Activated CD4-positive, alpha-beta T cell treated with anti-CD3 and anti-CD28 coated beads for 36 hours (primary cell): Measurements from ENCODE around the gene GFPT2. TPM values are rescaled to one million over a fixed set of nuclear protein-coding genes. Genes with fewer than 3 reads are reported as not detected.

ENCODE experiments used
- ATAC-seq: fragments of 200-7000 bp; cut with Tn5 transposase; one replicate; pipeline ENCODE4 v1.10.0; 2021; ENCODE audit warnings: mild to moderate bottlenecking, moderate library complexity
- CTCF ChIA-PET: fragments of 350-600 bp; sonication (Branson Sonifier 250); formaldehyde crosslinking; loops from one replicate; lab custom pipeline; 2021; ENCODE audit warnings: antibody characterized with exemption; lab: Charles Lee
- POLR2A ChIA-PET: fragments of 350-600 bp; sonication (Branson Sonifier 250); formaldehyde crosslinking; loops from one replicate; lab custom pipeline; 2021; ENCODE audit warnings: antibody characterized with exemption, inconsistent platforms; lab: Charles Lee
- DNase-seq: peaks from one replicate; pipeline ENCODE4 v3.0.0-alpha.2; 2020
- H3K27ac Mint-ChIP-seq: one replicate; pipeline ENCODE4 v1.8.0; 2021; ENCODE audit warnings: mixed read lengths
- H3K27me3 Mint-ChIP-seq: one replicate; pipeline ENCODE4 v1.8.0; 2021; ENCODE audit warnings: mixed read lengths
- H3K36me3 Mint-ChIP-seq: one replicate; pipeline ENCODE4 v1.8.0; 2021; ENCODE audit warnings: low read depth, mixed read lengths
- H3K4me1 Mint-ChIP-seq: one replicate; pipeline ENCODE4 v1.8.0; 2021; ENCODE audit warnings: mixed read lengths
- H3K4me3 Mint-ChIP-seq: one replicate; pipeline ENCODE4 v1.8.0; 2021; ENCODE audit warnings: mild to moderate bottlenecking, moderate library complexity, mixed read lengths
- H3K9me3 Mint-ChIP-seq: one replicate; pipeline ENCODE4 v1.8.0; 2021; ENCODE audit warnings: low read depth, mixed read lengths
- intact Hi-C, 2 experiments: fragments of 100-400 bp; cut with DNase I in 1 of 2; cut with micrococcal nuclease in 1 of 2; formaldehyde crosslinking; loops; one replicate each; pipeline versions ENCODE4 v1.14.2 to v1.15.1; 2022 to 2024; cut with DNase I, micrococcal nuclease
- total RNA-seq, 2 experiments: library from RNA; stranded (reverse); gene quantifications; one replicate each; pipeline ENCODE4 v1.2.3, GENCODE V29; 2021

The GFPT2 gene
- total RNA-seq, 2 experiments from 2014 or later: 0.16 TPM

DNA sequence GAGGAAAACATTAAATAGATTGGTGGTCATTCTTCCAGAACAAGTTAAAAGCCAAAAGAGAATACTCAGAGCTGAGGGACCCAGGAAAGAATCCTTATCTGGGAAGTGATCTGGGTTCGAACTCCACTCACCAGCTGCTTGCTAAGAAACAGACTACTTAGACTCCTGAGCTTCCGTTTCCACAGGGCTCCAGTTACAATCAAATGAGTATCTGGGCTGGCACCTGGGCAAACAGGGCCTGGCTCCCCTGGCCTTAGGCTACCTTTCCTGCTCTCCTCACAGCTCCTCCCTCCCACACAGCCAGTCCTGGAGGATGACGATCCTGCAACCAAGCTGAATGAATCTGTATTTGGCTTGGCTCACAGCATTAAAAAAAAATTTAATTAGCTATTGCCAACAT, 63.7 kb downstream of the GFPT2 start:
- H3K27me3 Mint-ChIP-seq: no peaks in the 10 kb centered on the region
- H3K4me1 Mint-ChIP-seq: peaks cover 40% of the 10 kb centered on the region
- no peak overlapping the region for H3K27ac Mint-ChIP-seq
- peaks cover 28% of the 10 kb centered on the region for H3K36me3 Mint-ChIP-seq
- no peak for ATAC-seq
- H3K4me3 Mint-ChIP-seq: no peak overlapping the region
- ChIA-PET CTCF (interaction anchor here (0.6 to 1.4 kb wide), 2 partner anchors 14 to 26 kb away, joined by 4 to 6 read pairs; no protein-coding TSS in a partner anchor), POLR2A (no interaction called here)
- DNase-seq: no peak
- intact Hi-C loops: no loop called here
- H3K9me3 Mint-ChIP-seq: no peaks in the 10 kb centered on the region

DNA sequence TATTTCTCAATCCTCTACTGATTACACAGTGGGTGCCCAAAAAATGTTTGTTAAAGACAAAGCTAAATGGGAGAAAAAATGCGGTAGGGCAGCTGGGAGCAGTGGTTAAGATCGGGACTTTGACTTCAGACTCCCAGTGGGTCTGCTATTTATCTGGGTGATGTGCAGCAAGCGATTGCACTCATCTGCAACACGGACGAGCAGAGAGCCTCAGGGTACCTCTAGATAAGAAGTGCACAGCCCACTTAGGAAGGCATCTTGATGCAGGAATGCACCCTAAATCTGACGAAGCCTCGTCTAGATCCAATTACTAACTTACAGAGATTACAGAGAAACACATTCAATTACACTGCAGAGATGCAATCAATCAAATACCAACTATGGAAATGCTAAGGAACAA, 65.3 kb downstream of the GFPT2 start:
- no peak overlapping the region for H3K27ac Mint-ChIP-seq
- peaks cover 34% of the 10 kb centered on the region for H3K36me3 Mint-ChIP-seq
- ChIA-PET CTCF (interaction anchor here (0.6 kb wide), 1 partner anchor 101 kb away, joined by 3 read pairs; no protein-coding TSS in a partner anchor), POLR2A (no interaction called here)
- H3K9me3 Mint-ChIP-seq: no peaks in the 10 kb centered on the region
- H3K4me3 Mint-ChIP-seq: no peak overlapping the region
- ATAC-seq: no peak
- no peak for DNase-seq
- H3K4me1 Mint-ChIP-seq: peaks cover 30% of the 10 kb centered on the region
- intact Hi-C loops: no loop called here
- H3K27me3 Mint-ChIP-seq: no peaks in the 10 kb centered on the region

DNA sequence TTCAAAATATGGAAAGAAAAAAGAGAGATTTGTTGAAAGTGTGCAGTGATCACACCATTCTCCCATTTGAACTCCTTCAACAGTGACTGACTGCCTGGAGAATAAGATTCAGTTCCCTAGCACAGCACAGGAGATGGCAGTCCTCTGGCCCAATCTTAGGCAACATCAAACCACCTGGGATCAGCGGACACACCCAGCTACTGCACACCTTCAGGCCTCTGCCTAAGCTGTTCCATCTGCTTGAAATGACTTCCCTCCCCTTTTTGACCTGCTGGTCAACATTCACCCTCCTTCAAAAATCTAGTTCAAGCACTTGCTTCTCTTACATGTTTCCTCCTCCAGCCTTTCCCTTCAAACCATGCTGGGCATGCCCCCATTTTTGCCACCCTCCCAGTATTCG, 65.7 kb downstream of the GFPT2 start:
- Mint-ChIP-seq H3K27me3 (no peaks in the 10 kb centered on the region), H3K4me3 (no peak overlapping the region), H3K9me3 (no peaks in the 10 kb centered on the region), H3K27ac (no peak overlapping the region), H3K36me3 (peaks cover 39% of the 10 kb centered on the region), H3K4me1 (peaks cover 28% of the 10 kb centered on the region)
- intact Hi-C loops: no loop called here
- ChIA-PET POLR2A (no interaction called here), CTCF (no interaction called here)
- ATAC-seq (no peak), DNase-seq (no peak)

DNA sequence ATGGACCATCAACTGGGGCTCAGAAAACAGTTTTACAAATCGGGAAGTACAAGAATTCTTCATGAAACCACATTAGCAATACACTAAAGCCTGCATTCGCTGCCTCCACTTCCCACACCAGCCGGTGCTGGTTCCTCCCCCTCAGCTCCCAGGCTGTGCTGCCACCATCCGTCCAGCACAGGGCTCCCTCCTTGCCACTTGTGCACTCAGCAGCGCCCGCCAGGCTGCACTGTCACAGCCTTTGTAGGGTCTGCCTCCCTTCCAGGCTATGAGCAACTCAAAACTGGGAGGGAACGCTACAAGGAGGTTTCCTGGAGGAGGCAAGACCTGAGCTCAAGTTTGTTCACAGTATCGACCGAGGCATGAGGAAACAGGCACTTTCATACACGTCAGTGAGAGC, 69.0 kb downstream of the GFPT2 start:
- Mint-ChIP-seq H3K27me3 (no peaks in the 10 kb centered on the region), H3K36me3 (peaks cover 70% of the 10 kb centered on the region), H3K4me3 (no peak overlapping the region), H3K27ac (no peak overlapping the region), H3K9me3 (peaks cover 7% of the 10 kb centered on the region), H3K4me1 (peaks cover 10% of the 10 kb centered on the region)
- DNase-seq (no peak), ATAC-seq (no peak)
- intact Hi-C loops: no loop called here
- ChIA-PET POLR2A (no interaction called here), CTCF (interaction anchor here (0.7 kb wide), 1 partner anchor 862 kb away, joined by 3 read pairs; no protein-coding TSS in a partner anchor)

DNA sequence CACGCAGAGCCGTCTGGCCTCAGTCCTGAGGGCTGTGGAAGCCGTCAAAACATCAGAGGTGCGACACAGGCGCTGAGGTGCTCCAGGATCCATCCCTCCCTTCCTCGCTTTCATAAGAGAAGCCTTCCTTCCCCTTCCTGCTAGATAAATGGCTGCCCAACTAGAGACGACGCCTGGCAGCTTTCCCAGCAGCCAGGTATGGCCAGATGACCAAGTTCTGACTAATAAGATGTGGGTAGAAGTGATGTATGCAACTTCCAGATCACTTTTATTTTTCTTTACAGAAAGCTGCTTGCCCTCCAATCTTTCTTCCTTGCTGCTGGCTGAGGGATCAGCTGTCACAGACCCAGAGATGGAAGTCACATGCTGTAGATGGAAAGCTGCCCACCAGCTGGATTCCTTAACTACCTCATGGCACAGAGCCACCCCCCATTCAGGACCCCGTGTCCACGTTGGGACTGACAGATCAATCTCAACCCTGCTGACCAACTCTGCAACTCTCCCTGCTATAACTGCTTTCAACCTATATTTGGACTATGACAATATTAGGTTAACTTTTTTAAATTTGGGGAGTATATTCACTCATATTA, 70.0 kb downstream of the GFPT2 start:
- intact Hi-C loops: no loop called here
- H3K4me3 Mint-ChIP-seq: no peak overlapping the region
- no peak for ATAC-seq

DNA sequence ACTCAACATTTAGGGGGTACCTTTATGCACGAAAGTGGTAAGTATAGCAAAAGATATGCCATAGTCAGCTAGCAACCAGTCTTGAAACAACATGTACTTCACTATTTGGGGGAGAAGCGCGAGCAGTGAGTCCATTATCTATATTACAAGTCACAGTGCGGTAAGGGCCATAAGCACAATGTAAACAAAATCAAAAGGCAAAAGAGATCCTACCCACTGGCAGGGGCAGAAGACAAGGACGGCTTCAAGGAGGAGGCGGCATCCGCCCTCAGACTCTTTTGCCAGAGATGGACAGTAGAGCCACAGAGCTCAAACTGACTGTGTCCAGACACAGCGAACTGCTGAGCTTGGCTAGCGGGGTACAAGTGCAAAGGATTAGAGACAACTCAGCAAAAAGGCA, 70.9 kb downstream of the GFPT2 start:
- DNase-seq: no peak
- Mint-ChIP-seq H3K27me3 (no peaks in the 10 kb centered on the region), H3K9me3 (peaks cover 9% of the 10 kb centered on the region)

More for the DNA sequence above, 70.0 kb downstream of the GFPT2 start:
- H3K27me3 Mint-ChIP-seq: no peaks in the 10 kb centered on the region
- peaks cover 77% of the 10 kb centered on the region for H3K36me3 Mint-ChIP-seq
- H3K27ac Mint-ChIP-seq: no peak overlapping the region
- peaks cover 7% of the 10 kb centered on the region for H3K4me1 Mint-ChIP-seq
- POLR2A ChIA-PET: no interaction called here
- CTCF ChIA-PET: no interaction called here
- DNase-seq: no peak
- H3K9me3 Mint-ChIP-seq: peaks cover 7% of the 10 kb centered on the region

DNA sequence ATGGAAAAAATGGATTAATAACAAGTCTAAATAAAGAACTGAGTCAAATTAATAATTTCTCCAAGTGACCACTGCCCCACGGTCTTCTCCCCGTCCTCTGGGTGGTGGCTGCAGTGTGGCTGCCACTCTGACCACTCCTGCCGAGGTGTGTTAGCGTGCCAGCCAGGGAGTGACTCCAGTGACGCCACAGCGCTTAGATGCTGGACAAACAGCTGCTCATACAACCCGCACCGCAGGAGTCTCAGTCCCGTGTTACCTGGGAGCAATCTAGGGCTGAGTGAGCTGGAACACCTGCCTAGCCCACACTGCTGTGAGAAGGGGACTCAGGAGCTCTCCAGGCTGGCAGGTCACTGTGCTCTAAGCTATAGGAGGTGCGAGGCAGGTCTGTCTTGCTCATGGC, 71.4 kb downstream of the GFPT2 start:
- CTCF ChIA-PET: interaction anchor here (0.8 kb wide), 1 partner anchor 34 kb away, joined by 4 read pairs; no protein-coding TSS in a partner anchor

More for the DNA sequence above, 70.9 kb downstream of the GFPT2 start:
- no peak overlapping the region for H3K27ac Mint-ChIP-seq
- CTCF ChIA-PET: no interaction called here
- no peak for ATAC-seq
- intact Hi-C loops: no loop called here
- POLR2A ChIA-PET: interaction anchor here (0.6 kb wide), 2 partner anchors 10 to 121 kb away, joined by 3 read pairs; no protein-coding TSS in a partner anchor
- H3K4me1 Mint-ChIP-seq: peaks cover 3% of the 10 kb centered on the region
- no peak overlapping the region for H3K4me3 Mint-ChIP-seq
- peaks cover 81% of the 10 kb centered on the region for H3K36me3 Mint-ChIP-seq

DNA sequence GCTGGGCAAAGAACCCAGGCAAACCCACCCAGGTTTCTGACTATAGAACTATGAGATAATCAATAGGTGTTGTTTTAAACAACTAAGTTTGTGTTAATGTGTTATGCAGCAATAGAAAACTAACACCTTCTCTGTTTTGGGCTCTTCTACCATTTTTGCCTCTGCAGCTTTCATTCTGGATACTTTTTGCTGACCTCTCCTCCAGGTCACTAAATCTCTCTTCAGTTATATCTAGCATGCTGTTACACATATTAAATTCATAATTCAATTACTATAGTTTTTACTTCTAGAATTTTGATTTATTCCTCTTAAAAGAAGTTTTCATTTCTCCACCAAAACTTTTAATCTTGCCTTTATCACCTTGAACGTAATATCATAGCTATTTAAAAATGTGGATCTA, 78.4 kb downstream of the GFPT2 start:
- H3K4me1 Mint-ChIP-seq: no peaks in the 10 kb centered on the region
- no peak for ATAC-seq
- H3K4me3 Mint-ChIP-seq: no peak overlapping the region
- H3K9me3 Mint-ChIP-seq: peaks cover 35% of the 10 kb centered on the region
- ChIA-PET POLR2A (no interaction called here), CTCF (interaction anchor here (1.1 kb wide), 1 partner anchor 19 kb away, joined by 4 read pairs; no protein-coding TSS in a partner anchor)
- DNase-seq: no peak
- H3K36me3 Mint-ChIP-seq: peaks cover 82% of the 10 kb centered on the region
- no peaks in the 10 kb centered on the region for H3K27me3 Mint-ChIP-seq
- H3K27ac Mint-ChIP-seq: no peak overlapping the region
- intact Hi-C loops: no loop called here

More for the DNA sequence above, 71.4 kb downstream of the GFPT2 start:
- DNase-seq (no peak), ATAC-seq (no peak)
- Mint-ChIP-seq H3K4me1 (peaks cover 3% of the 10 kb centered on the region), H3K4me3 (no peak overlapping the region), H3K27me3 (no peaks in the 10 kb centered on the region), H3K36me3 (peaks cover 82% of the 10 kb centered on the region), H3K27ac (no peak overlapping the region), H3K9me3 (peaks cover 11% of the 10 kb centered on the region)
- POLR2A ChIA-PET: interaction anchor here (0.6 kb wide), 1 partner anchor 9 kb away, joined by 3 read pairs; no protein-coding TSS in a partner anchor
- intact Hi-C loops: no loop called here

DNA sequence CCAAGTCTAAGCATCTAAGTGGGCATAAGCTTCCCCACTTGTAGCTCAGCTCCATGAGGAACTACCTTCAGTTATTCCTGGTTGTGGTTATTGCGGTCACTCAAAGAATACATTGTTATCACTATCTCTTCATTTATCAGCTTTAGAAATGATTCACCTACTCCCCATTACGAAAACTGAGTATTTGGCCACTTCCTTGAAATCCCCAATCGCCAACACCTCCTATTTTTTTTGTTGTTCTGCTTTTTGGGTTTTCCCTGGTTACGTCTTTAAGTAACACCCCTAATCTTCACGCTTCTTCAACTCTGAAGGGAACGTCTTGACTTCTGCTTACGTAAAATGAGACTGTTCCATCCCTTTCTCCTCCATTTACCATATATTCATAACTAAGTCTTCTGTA, 81.9 kb downstream of the GFPT2 start:
- Mint-ChIP-seq H3K4me1 (no peaks in the 10 kb centered on the region), H3K27ac (no peak overlapping the region), H3K9me3 (peaks cover 37% of the 10 kb centered on the region), H3K4me3 (no peak overlapping the region), H3K27me3 (no peaks in the 10 kb centered on the region), H3K36me3 (peaks cover 85% of the 10 kb centered on the region)
- ChIA-PET POLR2A (no interaction called here), CTCF (interaction anchor here (1.7 kb wide), 1 partner anchor 22 kb away, joined by 8 read pairs; no protein-coding TSS in a partner anchor)
- DNase-seq (no peak), ATAC-seq (no peak)
- intact Hi-C loops: no loop called here

DNA sequence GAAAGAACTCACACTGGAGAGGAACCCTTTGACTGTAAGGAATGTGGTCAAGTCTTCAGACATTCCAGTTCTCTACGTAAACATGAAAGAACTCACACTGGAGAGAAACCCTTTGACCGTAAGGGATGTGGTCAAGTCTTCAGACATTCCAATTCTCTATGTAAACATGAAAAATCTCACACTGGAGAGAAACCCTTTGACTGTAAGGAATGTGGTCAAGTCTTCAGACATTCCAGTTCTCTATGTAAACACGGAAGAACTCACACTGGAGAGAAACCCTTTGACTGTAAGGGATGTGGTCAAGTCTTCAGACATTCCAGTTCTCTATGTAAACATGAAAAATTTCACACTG, 93.9 kb downstream of the GFPT2 start:
- ATAC-seq: no peak
- no peak overlapping the region for H3K27ac Mint-ChIP-seq
- H3K9me3 Mint-ChIP-seq: peaks cover 60% of the 10 kb centered on the region
- H3K36me3 Mint-ChIP-seq: peaks cover 94% of the 10 kb centered on the region
- no peaks in the 10 kb centered on the region for H3K4me1 Mint-ChIP-seq
- intact Hi-C loops: no loop called here
- H3K27me3 Mint-ChIP-seq: no peaks in the 10 kb centered on the region
- POLR2A ChIA-PET: no interaction called here
- H3K4me3 Mint-ChIP-seq: no peak overlapping the region
- CTCF ChIA-PET: no interaction called here
- DNase-seq: no peak

DNA sequence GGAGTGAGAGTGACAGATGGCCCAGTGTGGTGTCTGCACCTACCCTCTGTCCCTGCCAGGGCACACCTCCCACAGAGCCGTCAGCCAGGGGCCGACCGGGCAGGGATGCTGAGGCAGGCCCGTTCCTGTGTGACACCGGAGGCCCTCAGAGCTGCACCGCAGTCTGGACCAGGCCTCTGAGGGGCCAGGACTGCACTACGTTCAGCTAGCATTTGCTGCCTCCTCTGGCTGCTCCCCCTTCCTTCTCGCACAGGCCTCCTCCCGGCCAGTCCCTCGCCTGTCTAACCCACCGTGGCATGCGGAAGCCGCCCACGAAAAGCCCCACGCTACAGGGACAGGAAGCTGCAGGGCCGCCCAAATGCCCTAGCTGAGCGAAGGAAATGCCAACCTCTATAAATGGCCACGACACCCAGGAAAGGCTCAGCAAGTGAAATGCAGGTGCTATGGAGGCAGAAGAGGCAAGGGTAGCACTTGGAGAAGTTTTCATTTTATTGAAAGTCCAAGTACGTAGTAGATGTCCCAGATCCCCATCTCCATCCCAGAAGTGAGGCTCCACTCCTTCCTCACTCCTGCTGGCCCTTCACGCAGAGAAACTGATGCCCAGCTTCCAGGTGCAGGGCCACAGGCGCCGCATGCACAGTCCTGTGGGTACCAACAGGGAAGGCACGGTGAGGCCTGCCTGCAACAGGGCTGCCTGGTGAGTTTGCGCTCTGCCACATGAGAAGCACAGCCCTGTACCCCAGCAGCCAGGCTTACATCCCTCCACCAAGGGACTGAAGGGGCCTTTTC, 99.9 kb downstream of the GFPT2 start:
- H3K4me3 Mint-ChIP-seq: no peak overlapping the region
- no peak for DNase-seq
- H3K36me3 Mint-ChIP-seq: peaks cover 91% of the 10 kb centered on the region
- intact Hi-C loops: no loop called here
- CTCF ChIA-PET: no interaction called here
- peaks cover 57% of the 10 kb centered on the region for H3K9me3 Mint-ChIP-seq
- H3K4me1 Mint-ChIP-seq: no peaks in the 10 kb centered on the region
- H3K27ac Mint-ChIP-seq: no peak overlapping the region
- ATAC-seq: no peak
- POLR2A ChIA-PET: no interaction called here
- no peaks in the 10 kb centered on the region for H3K27me3 Mint-ChIP-seq

DNA sequence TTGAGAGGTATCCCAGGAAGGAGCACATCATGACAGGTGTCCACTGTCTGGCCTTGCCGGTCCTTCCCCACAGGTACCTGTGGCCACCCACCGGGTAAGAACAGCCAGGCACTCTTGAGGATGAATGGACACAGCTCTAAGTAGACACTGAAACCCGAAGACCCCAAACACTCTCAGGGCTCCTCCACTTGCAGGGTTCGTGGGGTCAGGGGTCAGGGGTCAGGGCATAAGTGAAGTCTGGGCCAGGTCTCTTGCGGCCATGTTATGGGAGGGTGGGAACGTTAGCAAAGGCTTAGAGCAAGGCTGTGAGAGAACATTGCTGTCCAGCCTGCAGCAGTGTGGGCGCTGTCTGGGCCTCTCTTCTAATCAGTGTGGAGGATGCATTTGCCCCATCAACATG, 101.2 kb downstream of the GFPT2 start:
- Mint-ChIP-seq H3K9me3 (peaks cover 49% of the 10 kb centered on the region), H3K27ac (no peak overlapping the region), H3K4me1 (no peaks in the 10 kb centered on the region), H3K4me3 (no peak overlapping the region), H3K27me3 (no peaks in the 10 kb centered on the region), H3K36me3 (peaks cover 90% of the 10 kb centered on the region)
- ATAC-seq (no peak), DNase-seq (no peak)
- CTCF ChIA-PET: no interaction called here
- POLR2A ChIA-PET: no interaction called here
- intact Hi-C loops: no loop called here
